SK-N-SH (cell line): Measurements from ENCODE around the gene NAA10. TPM values are rescaled to one million over a fixed set of nuclear protein-coding genes. Genes with fewer than 3 reads are reported as not detected.

Experiments used
- CTCF ChIA-PET: fragments of 300-600, 350-600 bp; formaldehyde crosslinking; extraction: SDS; loops from one replicate; lab custom pipeline; 2021; lab: Yijun Ruan, JAX
- POLR2A ChIA-PET: fragments of 350-600 bp; sonication (Branson Sonifier 250); formaldehyde crosslinking; extraction: SDS; loops from one replicate; lab custom pipeline; 2020; ENCODE audit warnings: antibody characterized with exemption, inconsistent platforms; lab: Yijun Ruan, JAX
- DNase-seq: peaks from one replicate; pipeline ENCODE4 v3.0.0; 2012
- H2AFZ ChIP-seq: fragments of 200-600 bp; sonication (generic); 2 replicates; pipeline ENCODE4 v1.8.1; 2016; ENCODE audit warnings: antibody characterized with exemption, mild to moderate bottlenecking, low read depth
- H3F3A ChIP-seq: fragments of 200-600 bp; sonication (generic); replicated peaks from 2 replicates; pipeline ENCODE3; 2016; ENCODE audit warnings: antibody characterized with exemption, mild to moderate bottlenecking; ENCODE audit not compliant: insufficient read depth
- H3K27ac ChIP-seq, 2 experiments: fragments of 200-500 bp in 1 of 2; fragments of 200-600 bp in 1 of 2; sonication (Bioruptor generic) in 1 of 2; sonication (generic), shearing (Covaris generic) in 1 of 2; 2 replicates each; pipeline versions ENCODE4 v1.5.1 to v1.6.1; 2014 to 2016; ENCODE audit warnings: low read depth in 2 of 2, inconsistent platforms in 1 of 2, low read length in 1 of 2, mild to moderate bottlenecking in 1 of 2, mixed read lengths in 1 of 2
- H3K27me3 ChIP-seq: fragments of 200-600 bp; sonication (generic), shearing (Covaris generic); 2 replicates; pipeline ENCODE4 v1.6.1; 2016; ENCODE audit warnings: mixed run types; ENCODE audit not compliant: insufficient read depth
- H3K36me3 ChIP-seq, 2 experiments: fragments of 200-500 bp in 1 of 2; fragments of 200-600 bp in 1 of 2; sonication (Bioruptor generic) in 1 of 2; sonication (generic) in 1 of 2; replicated peaks in 1 of 2; 2 replicates each; pipeline versions ENCODE3 to v1.5.1; 2014 to 2016; ENCODE audit warnings: low read length in 1 of 2, mild to moderate bottlenecking in 1 of 2; ENCODE audit not compliant: insufficient read depth in 2 of 2, control insufficient read depth in 1 of 2
- H3K4me1 ChIP-seq, 2 experiments: fragments of 200-500 bp in 1 of 2; fragments of 200-600 bp in 1 of 2; sonication (Bioruptor generic) in 1 of 2; sonication (generic), shearing (Covaris generic) in 1 of 2; 2 replicates each; pipeline versions ENCODE4 v1.5.1 to v1.6.1; 2014 to 2016; ENCODE audit warnings: low read depth in 1 of 2, low read length in 1 of 2, mixed run types in 1 of 2; ENCODE audit not compliant: insufficient read depth in 2 of 2, control insufficient read depth in 1 of 2
- H3K4me2 ChIP-seq: fragments of 200-600 bp; sonication (generic), shearing (Covaris generic); 2 replicates; pipeline ENCODE4 v1.6.1; 2017; ENCODE audit warnings: mixed run types
- H3K4me3 ChIP-seq, 2 experiments: fragments of 200-500 bp in 1 of 2; fragments of 200-600 bp in 1 of 2; sonication (Bioruptor generic) in 1 of 2; sonication (generic), shearing (Covaris generic) in 1 of 2; 2 replicates each; pipeline versions ENCODE4 v1.5.1 to v1.8.1; 2014 to 2016; ENCODE audit warnings: low read depth in 2 of 2, inconsistent platforms in 1 of 2, low read length in 1 of 2, mild to moderate bottlenecking in 1 of 2, mixed read lengths in 1 of 2, moderate library complexity in 1 of 2
- H3K79me2 ChIP-seq: fragments of 200-600 bp; sonication (generic); 2 replicates; pipeline ENCODE4 v1.8.1; 2017; ENCODE audit warnings: mild to moderate bottlenecking; ENCODE audit not compliant: insufficient read depth
- H3K9ac ChIP-seq: fragments of 200-600 bp; sonication (generic); 2 replicates; pipeline ENCODE4 v1.6.1; 2017; ENCODE audit warnings: mixed run types
- H3K9me2 ChIP-seq: fragments of 200-600 bp; sonication (generic); 2 replicates; pipeline ENCODE4 v1.6.1; 2017; ENCODE audit warnings: mixed run types
- H3K9me3 ChIP-seq: fragments of 200-600 bp; sonication (generic); 2 replicates; pipeline ENCODE4 v1.6.1; 2017; ENCODE audit warnings: mixed run types, mild to moderate bottlenecking, moderate library complexity
- H4K20me1 ChIP-seq: fragments of 200-600 bp; sonication (generic); 2 replicates; pipeline ENCODE4 v1.6.1; 2017; ENCODE audit warnings: mild to moderate bottlenecking, mixed run types; ENCODE audit not compliant: insufficient read depth
- CHD2 ChIP-seq: fragments of 150-350 bp; IDR thresholded peaks from 2 replicates; pipeline ENCODE4 v1.6.1; 2018; ENCODE audit warnings: low read length; ENCODE audit not compliant: partially characterized antibody
- ELF1 ChIP-seq: IDR thresholded peaks from 2 replicates; pipeline ENCODE4 v1.4.0; 2012
- EZH2phosphoT487 ChIP-seq: fragments of 200-600 bp; sonication (generic); IDR thresholded peaks from 2 replicates; pipeline ENCODE4 v1.6.1; 2017; ENCODE audit warnings: low read depth, mixed run types, mild to moderate bottlenecking, antibody characterized with exemption, moderate library complexity, borderline replicate concordance
- FOSL2 ChIP-seq: IDR thresholded peaks from 2 replicates; pipeline ENCODE4 v1.4.0; 2012; ENCODE audit warnings: low read depth, mild to moderate bottlenecking, moderate library complexity, borderline replicate concordance
- FOXJ3 ChIP-seq: sonication (generic); formaldehyde crosslinking; IDR thresholded peaks from 2 replicates; pipeline ENCODE4 v1.5.1; 2020; ENCODE audit warnings: mild to moderate bottlenecking, missing genetic modification reagents
- FOXM1 ChIP-seq: IDR thresholded peaks from 2 replicates; pipeline ENCODE4 v1.4.0; 2012; ENCODE audit warnings: low read depth, mild to moderate bottlenecking
- GATA2 ChIP-seq: sonication (generic); formaldehyde crosslinking; IDR thresholded peaks from 2 replicates; pipeline ENCODE4 v1.5.0; 2020; ENCODE audit warnings: mild to moderate bottlenecking, missing genetic modification reagents
- MXI1 ChIP-seq: IDR thresholded peaks from 2 replicates; pipeline ENCODE4 v1.6.1; 2012; ENCODE audit warnings: mild to moderate bottlenecking, low read depth, low read length, improper control_type of control experiment
- NRF1 ChIP-seq: IDR thresholded peaks from 2 replicates; pipeline ENCODE4 v1.6.1; 2012; ENCODE audit warnings: low read depth, mild to moderate bottlenecking, low read length
- RAD21 ChIP-seq: IDR thresholded peaks from 2 replicates; pipeline ENCODE4 v1.6.1; 2012; ENCODE audit warnings: mild to moderate bottlenecking, low read length
- RCOR1 ChIP-seq: fragments of 150-350 bp; IDR thresholded peaks from 2 replicates; pipeline ENCODE4 v1.6.1; 2017; ENCODE audit warnings: antibody characterized with exemption, low read length
- RFX5 ChIP-seq: IDR thresholded peaks from 2 replicates; pipeline ENCODE4 v1.6.1; 2012; ENCODE audit warnings: mild to moderate bottlenecking, improper control_type of control experiment, low read length
- SIN3A ChIP-seq: IDR thresholded peaks from 2 replicates; pipeline ENCODE4 v1.6.1; 2012; ENCODE audit warnings: low read depth, mild to moderate bottlenecking, low read length, moderate library complexity, borderline replicate concordance
- TAF1 ChIP-seq: IDR thresholded peaks from 2 replicates; pipeline ENCODE4 v1.6.1; 2012; ENCODE audit warnings: low read depth, mild to moderate bottlenecking, low read length, moderate library complexity, borderline replicate concordance
- YY1 ChIP-seq: IDR thresholded peaks from 2 replicates; pipeline ENCODE4 v1.4.0; 2012; ENCODE audit warnings: low read depth, mild to moderate bottlenecking
- WGBS: methylation state at CpG from one replicate; pipeline ENCODE4 v1.1.6; 2017; ENCODE audit warnings: low lambda C conversion rate; 5-methylcytosine and 5-hydroxymethylcytosine counted together
- polyA plus RNA-seq, 3 experiments: library from polyadenylated mRNA; depleted of rRNA; stranded (reverse); fragments of >200 nt; gene quantifications; 2 replicates each; pipeline ENCODE4 v1.2.3, GENCODE V29; 2012
- TF ChIP-seq, protein P1 (sequence below): IDR thresholded peaks from 2 replicates; pipeline ENCODE4 v1.4.0; 2012; ENCODE audit warnings: low read depth
- TF ChIP-seq, protein P2 (sequence below): fragments of 150-350 bp; IDR thresholded peaks from 2 replicates; pipeline ENCODE4 v1.6.1; 2017; ENCODE audit warnings: antibody characterized with exemption, low read length, low read depth, borderline replicate concordance
- TF ChIP-seq, protein P3 (sequence below): IDR thresholded peaks from 2 replicates; pipeline ENCODE4 v1.4.0; 2012; ENCODE audit warnings: low read depth, borderline replicate concordance

NAA10 gene
- polyA plus RNA-seq, 1 of the 3 experiments (the other 2 are of a cell fraction): 229 TPM

DNA sequence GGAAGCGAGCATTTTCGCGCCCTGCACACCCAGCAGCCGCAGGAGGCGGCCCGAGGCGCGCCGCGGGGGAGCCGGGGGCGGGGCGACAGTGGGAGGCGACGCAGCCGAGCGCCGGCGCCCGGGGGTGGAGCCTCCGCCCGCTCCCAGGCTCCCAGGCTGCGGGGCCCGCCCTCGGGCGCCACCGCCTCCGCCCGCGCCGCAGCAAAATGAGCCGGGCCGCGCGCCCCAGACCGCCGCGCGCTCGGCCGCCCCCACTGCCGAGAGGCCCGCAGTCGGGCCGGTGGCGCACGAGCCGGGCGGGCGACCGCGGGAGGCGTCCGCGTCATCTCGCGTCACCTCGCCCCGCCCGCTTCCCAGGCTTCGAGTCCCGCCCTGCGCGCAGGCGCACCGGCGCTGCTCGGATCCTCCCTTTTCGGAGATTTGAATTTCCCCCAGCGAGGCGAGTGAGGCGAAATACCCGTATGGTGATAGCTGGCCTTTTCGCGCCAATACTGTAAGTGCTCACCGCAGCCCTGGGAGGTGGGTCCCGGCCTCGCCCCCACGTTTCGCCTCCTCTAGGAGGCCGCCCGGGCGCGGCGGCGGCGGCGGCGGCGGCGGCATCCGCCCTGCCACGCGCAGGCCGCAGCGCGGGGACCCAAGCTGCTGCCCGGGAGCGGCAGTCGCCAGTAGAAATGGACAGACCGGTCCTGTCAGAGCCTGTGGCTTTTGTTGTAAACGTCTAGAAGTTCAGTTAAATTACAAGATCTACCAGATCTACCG lies 37.7 kb upstream of the NAA10 start, which contains the start of gene TMEM187:
Gene TMEM187 (plus strand): TSS at position 387 of the 759 bp plus-strand sequence. CDS start 9,309 bp downstream, outside the sequence.
- peak; percentile 41 for TF ChIP-seq MXI1
- TF ChIP-seq TAF1: no peak; the same call in 1 of the 2 replicates
- TF ChIP-seq SIN3A: no peak; the same call in 1 of the 2 replicates
- TF ChIP-seq, protein P1, sequence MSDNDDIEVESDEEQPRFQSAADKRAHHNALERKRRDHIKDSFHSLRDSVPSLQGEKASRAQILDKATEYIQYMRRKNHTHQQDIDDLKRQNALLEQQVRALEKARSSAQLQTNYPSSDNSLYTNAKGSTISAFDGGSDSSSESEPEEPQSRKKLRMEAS: 0 out of 2 replicates have a peak, but pooled peaks have one; percentile 39
- TF ChIP-seq, protein P2, sequence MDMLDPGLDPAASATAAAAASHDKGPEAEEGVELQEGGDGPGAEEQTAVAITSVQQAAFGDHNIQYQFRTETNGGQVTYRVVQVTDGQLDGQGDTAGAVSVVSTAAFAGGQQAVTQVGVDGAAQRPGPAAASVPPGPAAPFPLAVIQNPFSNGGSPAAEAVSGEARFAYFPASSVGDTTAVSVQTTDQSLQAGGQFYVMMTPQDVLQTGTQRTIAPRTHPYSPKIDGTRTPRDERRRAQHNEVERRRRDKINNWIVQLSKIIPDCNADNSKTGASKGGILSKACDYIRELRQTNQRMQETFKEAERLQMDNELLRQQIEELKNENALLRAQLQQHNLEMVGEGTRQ: no peak
- no peak for TF ChIP-seq ELF1
- no peak for TF ChIP-seq YY1
- peak; percentile 86 for TF ChIP-seq NRF1
- POLR2A ChIA-PET: interaction anchor here (0.6 to 1.5 kb wide), 2 partner anchors 48 to 362 kb away, joined by 3 to 4 read pairs; partner anchors contain the start of gene IRAK1
- Histone ChIP-seq H3K79me2 (peaks cover 51% of the 10 kb centered on the region), H3K9ac (peak within 1 kb of the TSS; percentile 98), H3K36me3 (peaks cover 0 to 4% of the 10 kb centered on the region in 2 experiments), H3K9me2 (no peaks in the 10 kb centered on the region), H2AFZ (peak within 1 kb of the TSS; percentile 89), H3F3A (peaks cover 7% of the 10 kb centered on the region), H3K4me1 (peaks cover 11 to 39% of the 10 kb centered on the region in 2 experiments; a peak in 2 of 4 replicates), H3K9me3 (no peaks in the 10 kb centered on the region), H3K27me3 (no peaks in the 10 kb centered on the region), H3K4me3 (peak within 1 kb of the TSS; percentile 90 to 98), H4K20me1 (peaks cover 24% of the 10 kb centered on the region), H3K27ac (peak within 1 kb of the TSS; percentile 99), H3K4me2 (peak within 1 kb of the TSS; percentile 86)
- WGBS: 0% methylated on average over 1 of the region's 103 CpGs
- CTCF ChIA-PET: no interaction called here
- DNase-seq: peak; percentile 95

DNA sequence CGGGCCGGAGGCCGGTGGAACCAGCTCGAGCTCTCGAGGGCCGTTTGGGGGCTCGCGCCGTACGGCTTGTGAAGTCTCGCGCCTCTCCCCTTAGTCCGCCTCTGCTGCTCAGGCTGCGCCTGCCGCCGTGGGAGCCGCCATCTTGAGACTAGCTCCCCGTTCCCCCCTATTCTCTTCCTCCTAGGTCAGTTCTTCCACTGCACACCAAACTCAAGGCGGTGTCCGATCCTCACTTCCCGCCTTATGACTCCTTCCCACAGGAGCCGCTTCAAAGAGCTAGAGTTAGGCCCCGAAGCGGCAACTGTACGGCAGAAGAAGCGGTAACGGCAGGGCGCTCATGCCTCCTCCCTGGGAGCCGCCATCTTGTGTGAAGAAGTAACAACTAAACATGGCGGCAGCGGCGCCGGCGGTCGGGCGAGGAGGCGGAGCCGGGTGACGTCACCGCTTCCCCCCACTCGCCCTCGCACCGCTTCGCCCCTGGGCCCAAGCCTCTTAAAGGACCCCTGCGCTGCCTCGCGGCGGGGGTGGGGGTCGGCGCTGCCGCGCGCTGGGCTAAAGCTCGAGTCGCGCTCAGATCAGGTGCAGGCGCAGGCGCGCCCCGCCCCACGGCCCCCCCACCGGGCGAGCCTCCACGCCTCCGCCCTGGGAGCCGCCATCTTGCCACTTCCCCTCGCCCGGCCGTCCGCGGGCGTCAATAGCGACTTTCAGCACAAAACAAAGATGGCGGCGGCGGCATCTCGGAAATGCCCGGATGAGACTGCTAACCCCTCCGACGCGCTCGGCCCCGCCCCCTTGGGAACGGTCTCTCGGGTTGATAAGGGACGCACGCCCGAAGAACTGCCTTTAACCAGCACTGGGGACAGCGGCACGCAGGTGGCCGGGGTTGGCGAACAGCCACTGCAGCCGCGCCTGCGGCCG lies 36.9 kb upstream of the NAA10 start, which contains the start of gene HCFC1:
Gene HCFC1 (minus strand): TSS at position 369 of the 918 bp plus-strand sequence. CDS start 978 bp downstream, outside the sequence.
- Histone ChIP-seq H3K9me3 (no peaks in the 10 kb centered on the region), H3K27me3 (no peaks in the 10 kb centered on the region), H3F3A (peaks cover 7% of the 10 kb centered on the region), H4K20me1 (peaks cover 32% of the 10 kb centered on the region), H2AFZ (peak within 1 kb of the TSS; percentile 89; the same call in 1 of the 2 replicates), H3K9ac (peak within 1 kb of the TSS; percentile 98), H3K4me1 (peaks cover 16 to 48% of the 10 kb centered on the region in 2 experiments; a peak in 2 of 4 replicates), H3K4me2 (peak within 1 kb of the TSS; percentile 86), H3K36me3 (peaks cover 0 to 4% of the 10 kb centered on the region in 2 experiments), H3K4me3 (peak within 1 kb of the TSS; percentile 90 to 98), H3K27ac (peak within 1 kb of the TSS; percentile 99), H3K9me2 (no peaks in the 10 kb centered on the region), H3K79me2 (peaks cover 59% of the 10 kb centered on the region)
- POLR2A ChIA-PET: interaction anchor here (0.6 to 1.5 kb wide), 7 partner anchors 37 to 361 kb away, joined by 3 to 4 read pairs (median 3); partner anchors contain the start of genes IDH3G, IRAK1, NAA10 and SSR4
- peak; percentile 90 for DNase-seq
- CTCF ChIA-PET: interaction anchor here (1.1 to 11.6 kb wide), 2 partner anchors 23 to 208 kb away, joined by 3 to 179 read pairs; partner anchors contain the start of gene RENBP
- 1% methylated on average over 50 of the region's 96 CpGs for WGBS
- TF ChIP-seq TAF1 (peak; percentile 84), YY1 (peak; percentile 96), RFX5 (no peak), EZH2phosphoT487 (no peak), NRF1 (peak; percentile 62), RCOR1 (no peak), FOXM1 (no peak), FOSL2 (peak; percentile 17; the same call in 1 of the 2 replicates), GATA2 (CRISPR knock-in tag) (0 out of 2 replicates have a peak, but pooled peaks have one; percentile 9), RAD21 (no peak), SIN3A (0 out of 2 replicates have a peak, but pooled peaks have one; percentile 71), FOXJ3 (0 out of 2 replicates have a peak, but pooled peaks have one; percentile 19), CHD2 (peak; percentile 35)
- TF ChIP-seq, protein P3, sequence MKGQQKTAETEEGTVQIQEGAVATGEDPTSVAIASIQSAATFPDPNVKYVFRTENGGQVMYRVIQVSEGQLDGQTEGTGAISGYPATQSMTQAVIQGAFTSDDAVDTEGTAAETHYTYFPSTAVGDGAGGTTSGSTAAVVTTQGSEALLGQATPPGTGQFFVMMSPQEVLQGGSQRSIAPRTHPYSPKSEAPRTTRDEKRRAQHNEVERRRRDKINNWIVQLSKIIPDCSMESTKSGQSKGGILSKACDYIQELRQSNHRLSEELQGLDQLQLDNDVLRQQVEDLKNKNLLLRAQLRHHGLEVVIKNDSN: no peak
